ENCODE measurements around the gene OR4N2. TPM values are rescaled to one million over a fixed set of nuclear protein-coding genes. Genes with fewer than 3 reads are reported as not detected.
"Not testable (repeated sequence)": the region's sequence is repeated elsewhere in the genome, so short reads cannot be mapped to it uniquely, and the experiment has no call there.

The OR4N2 gene
- total and polyA plus RNA-seq, 9 of the 15 experiments (the other 6 are each of a cell fraction or from before 2014, with no cell fraction given): not detected

- intact Hi-C loops (cut with micrococcal nuclease): no loop called here
- no peak for FAIRE-seq
- BruUV-seq (replicated peaks): no TSS peak
- no peaks in the 10 kb centered on the region for H3K36me3 ChIP-seq (ENCODE audit: control insufficient read depth, insufficient read depth, low read length)
- ATAC-seq: no peak
- no peak for DNase-seq (ENCODE audit: extremely low read depth in 1 of 4, low spot score in 3 of 4)
- H3K27ac ChIP-seq (ENCODE audit: extremely low read depth, low read depth, low read length): no peak overlapping the region
- no peak for TF ChIP-seq TEAD4 (IDR thresholded peaks at IDR 0.05; ENCODE audit: low read length)
- TF ChIP-seq TEAD4 (CRISPR knock-in tag; IDR thresholded peaks at IDR 0.05; ENCODE audit: borderline replicate concordance): no peak
- TF ChIP-seq FOXA1 (IDR thresholded peaks at IDR 0.05; ENCODE audit: borderline replicate concordance): no peak
- no peak for TF ChIP-seq MED1 (CRISPR knock-in tag; IDR thresholded peaks at IDR 0.05; ENCODE audit: borderline replicate concordance)
- no peak for TF ChIP-seq NR4A1 (CRISPR knock-in tag; IDR thresholded peaks at IDR 0.05)
- no peak for TF ChIP-seq NR4A1 (tag; IDR thresholded peaks at IDR 0.05)
- no peak for TF ChIP-seq THAP7 (CRISPR knock-in tag; IDR thresholded peaks at IDR 0.05)
- no peaks in the 10 kb centered on the region for H3K9me3 ChIP-seq (replicated peaks; ENCODE audit: control insufficient read depth, insufficient read depth, low read depth, low read length)
- H3K27me3 ChIP-seq (ENCODE audit: control insufficient read depth in 2 of 2, insufficient read depth in 2 of 2, low read length in 2 of 2): no peaks in the 10 kb centered on the region
- no peaks in the 10 kb centered on the region for H3K9me1 ChIP-seq (ENCODE audit: control insufficient read depth, insufficient read depth, low read length)
- no peak overlapping the region for H3K9ac ChIP-seq (ENCODE audit: insufficient read depth in 1 of 2, low read depth in 2 of 2, low read length in 2 of 2)
- no peaks in the 10 kb centered on the region for H3K79me2 ChIP-seq (ENCODE audit: control insufficient read depth, insufficient read depth, low read length)
- in situ Hi-C loops (cut with MboI): no loop called here
- H3K4me3 ChIP-seq: no peak overlapping the region
- no peak overlapping the region for H3K4me2 ChIP-seq (ENCODE audit: insufficient read depth, low read length)
- POLR2A ChIA-PET: no interaction called here
- H2AFZ ChIP-seq (ENCODE audit: low read depth, low read length): no peak overlapping the region
- H4K20me1 ChIP-seq (replicated peaks; ENCODE audit: control insufficient read depth, insufficient read depth, low read length): no peaks in the 10 kb centered on the region
- CTCF ChIA-PET (ENCODE audit: low intra/inter-chr PET ratio): no interaction called here
- H3K4me1 ChIP-seq (replicated peaks in 1 of 2; ENCODE audit: control insufficient read depth in 2 of 2, insufficient read depth in 2 of 2, low read length in 2 of 2): no peaks in the 10 kb centered on the region
Observed at GRCh38 chr14:19851365-19851764, 47.8 kb downstream of the OR4N2 start.

GRCh38 chr14:19866061-19866669 is 62.6 kb downstream of the OR4N2 start:
- ATAC-seq; H3K4me3 ChIP-seq; intact Hi-C loops (cut with micrococcal nuclease); FAIRE-seq; BruUV-seq (replicated peaks); POLR2A ChIA-PET; H3K9me1 ChIP-seq (ENCODE audit: control insufficient read depth, insufficient read depth, low read length); H4K20me1 ChIP-seq (replicated peaks; ENCODE audit: control insufficient read depth, insufficient read depth, low read length); H3K4me1 ChIP-seq (replicated peaks in 1 of 2; ENCODE audit: control insufficient read depth in 2 of 2, insufficient read depth in 2 of 2, low read length in 2 of 2); H3K27ac ChIP-seq (ENCODE audit: extremely low read depth, low read depth, low read length); CTCF ChIA-PET (ENCODE audit: low intra/inter-chr PET ratio); H2AFZ ChIP-seq (ENCODE audit: low read depth, low read length); H3K36me3 ChIP-seq (ENCODE audit: control insufficient read depth, insufficient read depth, low read length); DNase-seq (ENCODE audit: extremely low read depth in 1 of 4, low spot score in 3 of 4); H3K4me2 ChIP-seq (ENCODE audit: insufficient read depth, low read length); H3K79me2 ChIP-seq (ENCODE audit: control insufficient read depth, insufficient read depth, low read length); in situ Hi-C loops (cut with MboI); H3K9me3 ChIP-seq (replicated peaks; ENCODE audit: control insufficient read depth, insufficient read depth, low read depth, low read length); H3K9ac ChIP-seq (ENCODE audit: insufficient read depth in 1 of 2, low read depth in 2 of 2, low read length in 2 of 2); H3K27me3 ChIP-seq (ENCODE audit: control insufficient read depth in 2 of 2, insufficient read depth in 2 of 2, low read length in 2 of 2): not testable (repeated sequence)
- WGBS (ENCODE audit: insufficient coverage, low coverage, missing lambda C conversion rate): 15% methylated on average over 25 of the region's 39 CpGs

All from K562 (cell line).